Chondrocyte (in vitro differentiated cells): ENCODE results near the gene UBL5. TPM values are rescaled to one million over a fixed set of nuclear protein-coding genes. Genes with fewer than 3 reads are reported as not detected.
A peak's percentile ranks its signal among the peaks of the same experiment; 100 is the strongest.

Experiments
- DNase-seq: peaks from one replicate; pipeline ENCODE4 v3.0.0; 2021; ENCODE audit warnings: mixed read lengths, low spot score
- H3K27ac Mint-ChIP-seq: one replicate; pipeline ENCODE4 v1.8.0; 2021; ENCODE audit warnings: mild to moderate bottlenecking, moderate library complexity, mixed read lengths; ENCODE audit not compliant: unreplicated experiment
- H3K27me3 Mint-ChIP-seq: 2 replicates; pipeline ENCODE4 v1.8.0; 2021; ENCODE audit warnings: low read depth, mixed read lengths
- H3K36me3 Mint-ChIP-seq: 2 replicates; pipeline ENCODE4 v1.8.0; 2021; ENCODE audit warnings: low read depth, mixed read lengths
- H3K4me1 Mint-ChIP-seq: 2 replicates; pipeline ENCODE4 v1.8.0; 2021; ENCODE audit warnings: low read depth, mild to moderate bottlenecking, mixed read lengths
- H3K4me3 Mint-ChIP-seq: one replicate; pipeline ENCODE4 v1.8.0; 2021; ENCODE audit warnings: mild to moderate bottlenecking, moderate library complexity, mixed read lengths; ENCODE audit not compliant: unreplicated experiment
- H3K9me3 Mint-ChIP-seq: 2 replicates; pipeline ENCODE4 v1.8.0; 2021; ENCODE audit warnings: low read depth, mixed read lengths
- CTCF ChIP-seq: fragments of 200-600 bp; sonication (generic); IDR thresholded peaks from 2 replicates; pipeline ENCODE4 v1.5.0; 2021; ENCODE audit warnings: antibody characterized with exemption, mild to moderate bottlenecking, moderate library complexity
- total RNA-seq: library from RNA; stranded (reverse); gene quantifications from 3 replicates; pipeline ENCODE4 v1.2.1, GENCODE V29; 2021

The UBL5 gene
- total RNA-seq, 1 donor from 2014 or later, result 265 TPM

GRCh38 chr19:9848762-9849161 is 21.0 kb downstream of the UBL5 start:
- Mint-ChIP-seq H3K9me3 (no peaks in the 10 kb centered on the region), H3K27ac (no peak overlapping the region), H3K27me3 (no peaks in the 10 kb centered on the region), H3K36me3 (peaks cover 8% of the 10 kb centered on the region), H3K4me1 (peaks cover 26% of the 10 kb centered on the region), H3K4me3 (no peak overlapping the region)
- no peak for DNase-seq
- TF ChIP-seq CTCF, result no peak

- peaks cover 27% of the 10 kb centered on the region for H3K4me1 Mint-ChIP-seq
- H3K27me3 Mint-ChIP-seq, result no peaks in the 10 kb centered on the region
- H3K36me3 Mint-ChIP-seq, result peaks cover 9% of the 10 kb centered on the region
- no peak for DNase-seq
- H3K4me3 Mint-ChIP-seq, result no peak overlapping the region
- no peak for TF ChIP-seq CTCF
- no peak overlapping the region for H3K27ac Mint-ChIP-seq
- no peaks in the 10 kb centered on the region for H3K9me3 Mint-ChIP-seq
Measured at GRCh38 chr19:9849791-9850190, 22.1 kb downstream of the UBL5 start.

DNA sequence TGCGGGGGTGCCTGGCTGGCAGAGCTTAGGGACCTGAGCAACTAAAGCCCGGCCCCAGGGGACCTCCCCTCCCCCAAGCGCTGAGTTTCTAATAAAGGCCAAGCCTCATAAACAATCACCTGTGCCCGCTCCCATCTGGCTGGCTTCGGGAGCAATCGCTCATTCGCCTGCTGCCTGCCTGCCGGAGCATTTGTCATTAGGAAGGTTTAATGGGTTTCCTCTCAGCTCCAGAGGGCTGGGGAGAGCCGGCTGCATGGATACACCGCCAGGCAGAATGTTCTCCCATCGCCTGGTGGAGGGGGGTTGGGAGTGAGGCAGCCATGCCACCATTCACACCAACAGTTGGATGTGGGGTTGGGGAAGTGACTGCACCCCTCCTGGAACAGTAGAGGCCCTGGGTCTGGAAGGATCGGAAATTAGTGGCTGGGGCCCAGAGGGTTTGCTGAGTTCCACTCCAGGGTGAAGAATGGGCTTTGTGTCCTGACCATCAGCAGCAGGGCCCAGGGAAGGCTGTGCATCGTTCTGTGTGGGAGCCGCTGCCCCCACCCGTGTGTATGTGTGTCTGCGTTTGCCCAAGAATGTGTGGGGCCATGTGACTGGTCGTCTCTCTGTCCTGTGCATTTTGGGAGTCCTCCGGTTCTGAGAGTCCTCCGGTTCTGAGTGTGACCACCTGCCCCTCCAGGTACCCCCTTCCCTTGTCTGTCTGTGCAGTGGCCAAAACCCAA is 22.7 kb downstream of the UBL5 start:
- H3K4me1 Mint-ChIP-seq, result peaks cover 27% of the 10 kb centered on the region
- no peak for TF ChIP-seq CTCF
- H3K27me3 Mint-ChIP-seq, result no peaks in the 10 kb centered on the region
- H3K9me3 Mint-ChIP-seq, result no peaks in the 10 kb centered on the region
- H3K36me3 Mint-ChIP-seq, result peaks cover 7% of the 10 kb centered on the region
- no peak for DNase-seq
- no peak overlapping the region for H3K4me3 Mint-ChIP-seq
- peak overlapping the region; percentile 29 for H3K27ac Mint-ChIP-seq

GRCh38 chr19:9854282-9854846 is 26.6 kb downstream of the UBL5 start:
- peaks cover 13% of the 10 kb centered on the region for H3K4me1 Mint-ChIP-seq
- no peak for TF ChIP-seq CTCF
- H3K36me3 Mint-ChIP-seq, result peaks cover 13% of the 10 kb centered on the region
- H3K27ac Mint-ChIP-seq, result no peak overlapping the region
- peak; percentile 92 for DNase-seq
- H3K9me3 Mint-ChIP-seq, result no peaks in the 10 kb centered on the region
- no peaks in the 10 kb centered on the region for H3K27me3 Mint-ChIP-seq
- no peak overlapping the region for H3K4me3 Mint-ChIP-seq

- H3K4me1 Mint-ChIP-seq, result peaks cover 13% of the 10 kb centered on the region
Measured at GRCh38 chr19:9856609-9857008, 28.9 kb downstream of the UBL5 start.

More at GRCh38 chr19:9856609-9857008, 28.9 kb downstream of the UBL5 start:
- Mint-ChIP-seq H3K36me3 (peaks cover 13% of the 10 kb centered on the region), H3K27ac (no peak overlapping the region), H3K27me3 (no peaks in the 10 kb centered on the region), H3K4me3 (no peak overlapping the region), H3K9me3 (no peaks in the 10 kb centered on the region)
- DNase-seq, result no peak
- no peak for TF ChIP-seq CTCF
